Measurements from ENCODE around the gene UTS2. TPM values are rescaled to one million over a fixed set of nuclear protein-coding genes. Genes with fewer than 3 reads are reported as not detected.

UTS2 gene
- total RNA-seq, 2 donors from 2014 or later = not detected

DNA sequence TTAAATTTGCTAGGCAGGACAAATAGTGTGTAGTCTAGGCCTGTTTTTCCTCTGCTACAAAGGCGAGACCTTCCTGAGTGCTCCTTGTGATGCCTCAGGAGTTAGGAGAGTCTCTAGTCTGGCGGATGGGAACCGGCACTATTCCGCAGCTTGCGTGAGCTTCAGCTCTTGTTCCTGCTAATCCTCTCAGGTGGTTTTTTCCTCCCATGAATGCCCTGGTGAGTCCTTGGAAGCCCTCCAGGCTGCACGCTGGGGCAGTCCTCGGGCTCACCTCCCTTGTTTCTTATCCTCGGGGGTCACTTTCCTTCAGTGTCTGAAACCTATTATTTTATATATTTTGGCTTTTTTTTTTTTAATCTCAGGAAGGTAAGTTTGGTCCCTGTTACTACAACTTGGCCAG lies 28.2 kb downstream of the UTS2 start:
- Mint-ChIP-seq H3K4me3 (no peak overlapping the region), H3K36me3 (ENCODE audit: insufficient read depth in 2 of 2) (no peaks in the 10 kb centered on the region), H3K9me3 (no peaks in the 10 kb centered on the region), H3K4me1 (ENCODE audit: low read depth) (no peaks in the 10 kb centered on the region), H3K27ac (no peak overlapping the region), H3K27me3 (ENCODE audit: low read depth) (no peaks in the 10 kb centered on the region)
- no peak for DNase-seq
- no peak for ATAC-seq (replicated peaks in 1 of 2)

DNA sequence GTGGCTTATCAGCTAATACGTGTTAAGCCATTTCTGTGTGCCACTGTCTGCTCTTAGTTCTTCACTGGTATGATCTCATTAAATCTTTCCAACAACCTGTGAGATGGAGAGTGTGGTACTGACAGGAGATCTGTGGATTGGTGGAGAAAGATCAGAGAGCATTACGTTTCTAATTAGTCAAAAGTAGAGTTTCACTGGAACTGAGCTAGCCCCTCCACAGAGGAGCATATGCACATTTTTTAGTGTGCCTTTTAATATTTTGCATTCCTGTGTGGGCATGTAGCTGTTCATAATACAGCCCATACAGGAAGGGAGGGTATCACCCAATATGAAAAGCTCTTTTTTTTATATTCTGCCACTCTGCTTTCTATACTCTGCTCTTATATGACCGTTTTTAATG lies 31.6 kb downstream of the UTS2 start:
- DNase-seq = no peak
- H3K27me3 Mint-ChIP-seq (ENCODE audit: low read depth) = no peaks in the 10 kb centered on the region
- H3K4me1 Mint-ChIP-seq (ENCODE audit: low read depth) = no peaks in the 10 kb centered on the region
- ATAC-seq (replicated peaks in 1 of 2) = no peak
- H3K36me3 Mint-ChIP-seq (ENCODE audit: insufficient read depth in 2 of 2) = no peaks in the 10 kb centered on the region
- H3K27ac Mint-ChIP-seq = no peak overlapping the region
- H3K4me3 Mint-ChIP-seq = no peak overlapping the region
- no peaks in the 10 kb centered on the region for H3K9me3 Mint-ChIP-seq

DNA sequence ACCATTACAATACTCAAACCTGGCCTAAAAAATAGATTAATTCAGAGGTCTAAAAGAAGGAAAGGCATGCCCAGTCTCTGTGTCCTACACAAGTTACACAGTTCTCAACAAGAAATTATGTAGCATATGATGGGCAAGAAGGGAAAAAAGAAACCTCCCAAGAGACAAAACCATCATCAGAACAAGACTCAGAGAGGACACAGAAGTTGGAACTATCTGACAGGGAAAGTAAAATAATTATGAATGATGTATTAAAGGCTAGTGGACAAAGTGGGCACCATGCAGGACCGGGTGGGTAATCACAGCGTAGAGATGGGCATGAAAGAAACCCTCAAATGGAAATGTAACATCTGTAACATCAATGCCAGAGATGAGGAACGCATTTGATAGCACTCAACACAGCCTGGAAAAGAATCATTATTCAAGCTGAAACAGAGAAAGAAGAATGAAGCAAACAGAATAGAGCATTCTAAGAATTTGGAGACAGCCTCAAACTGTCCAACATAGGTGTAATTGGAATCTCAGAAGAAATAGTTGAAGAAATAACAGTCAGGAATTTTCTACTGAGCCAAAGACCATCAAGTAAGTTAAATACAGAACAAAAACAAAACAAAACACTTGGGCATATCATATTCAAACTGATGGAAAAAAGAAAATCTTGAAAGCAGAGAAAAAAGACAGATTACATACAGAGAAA lies 39.0 kb downstream of the UTS2 start:
- Mint-ChIP-seq H3K9me3 (peaks cover 10 to 12% of the 10 kb centered on the region in 2 donors), H3K4me3 (no peak overlapping the region)

DNA sequence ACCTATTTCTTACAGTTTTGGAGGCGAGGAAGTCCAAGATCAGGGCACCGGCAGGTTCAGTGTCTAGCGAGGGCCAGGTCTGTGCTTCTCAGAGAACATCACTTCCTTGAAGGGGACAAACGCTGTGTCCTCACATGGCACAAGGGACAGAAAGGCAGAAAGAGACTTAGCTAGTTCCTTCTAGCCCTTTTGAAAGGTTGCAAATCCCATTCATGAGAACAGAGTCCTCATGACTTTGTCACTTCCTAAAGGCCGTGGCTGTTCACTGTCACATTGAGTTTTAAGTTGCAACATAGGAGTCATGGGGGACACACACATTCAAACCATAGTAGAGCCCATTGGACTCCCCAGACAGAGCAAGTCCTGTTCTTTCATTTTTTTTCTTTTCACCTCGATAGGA lies 41.4 kb downstream of the UTS2 start:
- H3K36me3 Mint-ChIP-seq (ENCODE audit: insufficient read depth in 2 of 2) = peaks cover 13 to 17% of the 10 kb centered on the region in 2 donors
- H3K27ac Mint-ChIP-seq = no peak overlapping the region
- no peaks in the 10 kb centered on the region for H3K27me3 Mint-ChIP-seq (ENCODE audit: low read depth)
- H3K4me1 Mint-ChIP-seq (ENCODE audit: low read depth) = no peaks in the 10 kb centered on the region
- ATAC-seq (replicated peaks in 1 of 2) = no peak
- peaks cover 10 to 12% of the 10 kb centered on the region in 2 donors for H3K9me3 Mint-ChIP-seq
- DNase-seq = no peak
- no peak overlapping the region for H3K4me3 Mint-ChIP-seq

More for the DNA sequence above, 39.0 kb downstream of the UTS2 start:
- Mint-ChIP-seq H3K4me1 (ENCODE audit: low read depth) (no peaks in the 10 kb centered on the region), H3K27ac (no peak overlapping the region), H3K36me3 (ENCODE audit: insufficient read depth in 2 of 2) (peaks cover 13 to 17% of the 10 kb centered on the region in 2 donors), H3K27me3 (ENCODE audit: low read depth) (no peaks in the 10 kb centered on the region)
- DNase-seq = no peak
- ATAC-seq (replicated peaks in 1 of 2) = no peak

DNA sequence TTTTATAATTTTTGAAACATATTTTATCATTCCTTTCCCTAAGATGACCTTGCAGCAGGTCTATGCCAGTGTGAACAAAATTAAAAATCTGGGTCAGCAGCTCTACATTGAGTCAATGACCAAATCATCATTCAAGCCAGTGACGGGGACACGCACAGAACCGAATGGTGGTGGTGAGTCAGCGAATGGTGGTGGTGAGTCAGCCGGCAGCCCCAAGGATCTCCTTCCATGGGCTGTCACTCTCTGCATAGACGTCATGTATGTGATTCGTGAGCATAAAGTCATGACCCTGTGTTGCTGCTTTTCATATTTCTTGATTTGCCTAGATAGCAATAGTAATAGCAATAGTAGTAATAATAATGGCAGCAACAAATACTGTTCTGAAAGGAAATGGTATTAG lies 42.5 kb downstream of the UTS2 start:
- H3K36me3 Mint-ChIP-seq (ENCODE audit: insufficient read depth in 2 of 2) = peaks cover 13 to 17% of the 10 kb centered on the region in 2 donors
- ATAC-seq (replicated peaks in 1 of 2) (peak; percentile 56 to 92), DNase-seq (peak; percentile 35 to 36)
- H3K27ac Mint-ChIP-seq = no peak overlapping the region
- H3K9me3 Mint-ChIP-seq = peaks cover 10 to 12% of the 10 kb centered on the region in 2 donors
- H3K4me3 Mint-ChIP-seq = no peak overlapping the region
- H3K27me3 Mint-ChIP-seq (ENCODE audit: low read depth) = no peaks in the 10 kb centered on the region
- no peaks in the 10 kb centered on the region for H3K4me1 Mint-ChIP-seq (ENCODE audit: low read depth)

DNA sequence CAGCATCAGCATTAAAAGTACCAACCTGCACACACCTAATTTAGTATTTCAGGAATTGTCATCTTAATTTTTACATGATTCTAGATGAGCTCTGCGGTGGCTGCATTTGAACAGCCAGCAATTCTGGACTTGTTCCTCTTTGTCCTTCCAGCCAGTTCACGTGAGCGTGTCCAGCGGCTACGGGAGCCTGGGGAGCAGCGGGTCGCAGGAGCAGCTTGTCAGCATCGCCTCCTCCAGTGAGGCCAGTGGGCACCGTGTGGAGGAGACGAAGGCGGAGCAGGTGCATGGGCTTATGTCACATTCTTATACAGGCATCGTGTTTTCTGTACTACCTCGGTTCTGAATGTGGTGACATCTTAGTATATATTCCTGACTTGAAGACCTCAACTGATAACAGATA lies 43.1 kb downstream of the UTS2 start:
- ATAC-seq (replicated peaks in 1 of 2) = no peak
- peaks cover 10 to 12% of the 10 kb centered on the region in 2 donors for H3K9me3 Mint-ChIP-seq
- H3K4me3 Mint-ChIP-seq = no peak overlapping the region
- no peaks in the 10 kb centered on the region for H3K27me3 Mint-ChIP-seq (ENCODE audit: low read depth)
- H3K4me1 Mint-ChIP-seq (ENCODE audit: low read depth) = no peaks in the 10 kb centered on the region
- DNase-seq = no peak
- H3K36me3 Mint-ChIP-seq (ENCODE audit: insufficient read depth in 2 of 2) = peaks cover 13 to 19% of the 10 kb centered on the region in 2 donors
- H3K27ac Mint-ChIP-seq = no peak overlapping the region

DNA sequence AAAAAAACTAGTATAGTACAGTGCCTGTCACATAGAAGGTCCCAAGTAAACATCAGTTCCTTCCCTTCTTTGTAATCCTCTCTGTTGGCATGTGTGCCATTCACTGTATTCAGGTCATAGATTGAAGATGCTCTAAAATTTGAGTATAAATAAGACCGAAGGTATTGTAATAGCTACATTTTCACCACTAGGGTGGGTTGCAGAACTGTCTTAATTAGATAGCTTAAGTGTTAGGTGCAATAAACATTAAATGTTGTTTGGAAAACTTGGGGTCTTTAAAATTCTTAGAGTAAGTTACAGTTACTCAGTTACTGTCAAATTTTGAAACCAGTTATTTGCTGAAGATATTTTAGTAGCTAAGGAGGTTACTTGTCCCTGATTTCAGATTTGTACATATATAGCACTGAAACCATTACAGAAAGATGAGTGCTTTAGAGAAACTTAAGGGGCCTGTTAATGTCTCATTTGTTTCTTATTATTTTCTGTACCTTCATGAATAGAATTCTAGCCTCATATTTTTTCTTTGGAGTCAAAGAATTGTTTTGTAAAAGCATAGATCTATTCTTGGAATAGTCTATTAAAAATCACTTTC lies 44.5 kb downstream of the UTS2 start:
- no peaks in the 10 kb centered on the region for H3K27me3 Mint-ChIP-seq (ENCODE audit: low read depth)
- peaks cover 5% of the 10 kb centered on the region in 2 donors for H3K9me3 Mint-ChIP-seq
- peaks cover 5 to 11% of the 10 kb centered on the region in 2 donors for H3K36me3 Mint-ChIP-seq (ENCODE audit: insufficient read depth in 2 of 2)
- ATAC-seq (replicated peaks in 1 of 2) = peak in 1 of 2 donors; percentile 41
- H3K4me1 Mint-ChIP-seq (ENCODE audit: low read depth) = no peaks in the 10 kb centered on the region
- DNase-seq = no peak
- H3K4me3 Mint-ChIP-seq = no peak overlapping the region
- no peak overlapping the region for H3K27ac Mint-ChIP-seq

DNA sequence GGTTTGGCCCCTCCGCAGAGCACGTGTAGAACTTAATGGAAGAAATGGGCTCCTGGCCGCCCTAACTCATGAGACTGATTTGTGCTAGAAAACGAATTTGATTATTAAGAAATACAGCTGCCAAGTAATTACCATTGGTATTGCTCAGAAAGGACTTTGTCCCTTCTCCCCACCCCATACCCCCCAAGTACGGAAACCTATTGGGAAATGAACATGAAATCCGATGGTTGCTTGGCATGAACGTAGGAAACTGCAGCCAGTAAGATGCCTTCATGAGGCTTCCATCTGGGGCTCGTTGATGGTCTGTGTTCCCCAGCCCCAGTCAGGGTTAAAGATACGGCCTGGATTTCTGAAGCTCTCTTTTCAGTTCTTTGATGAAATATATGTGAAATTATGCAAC lies 47.4 kb downstream of the UTS2 start:
- Mint-ChIP-seq H3K27me3 (ENCODE audit: low read depth) (no peaks in the 10 kb centered on the region), H3K4me3 (no peak overlapping the region), H3K36me3 (ENCODE audit: insufficient read depth in 2 of 2) (peaks cover 0 to 3% of the 10 kb centered on the region in 2 donors), H3K9me3 (no peaks in the 10 kb centered on the region), H3K27ac (no peak overlapping the region), H3K4me1 (ENCODE audit: low read depth) (no peaks in the 10 kb centered on the region)
- ATAC-seq (replicated peaks in 1 of 2) (no peak), DNase-seq (no peak)

Other genes starting within 250 kb of the UTS2 start
- 10 to 100 TPM; 19.7 to 21.7 TPM for gene VAMP3, start 81.8 kb downstream of the UTS2 start, total RNA-seq
- 1 to 10 TPM; 1.2 to 1.3 TPM for gene PER3, start 68.8 kb downstream of the UTS2 start, total RNA-seq
- gene TNFRSF9, start 87.8 kb upstream of the UTS2 start, total RNA-seq = 10 to 100 TPM; 35.4 to 86.2 TPM
- 100 to 1,000 TPM; 247 to 273 TPM for gene PARK7, start 108.6 kb upstream of the UTS2 start, total RNA-seq
- 1 to 10 TPM; 2.6 to 3.3 TPM for gene ERRFI1, start 173.2 kb upstream of the UTS2 start, total RNA-seq

All from activated T-cell treated with anti-CD3 and anti-CD28 coated beads, Interleukin-2, amount 50 U/mL, for 72 hours (primary cell).